Caki2 (cell line): ENCODE data around the gene CACNA1C. TPM values are rescaled to one million over a fixed set of nuclear protein-coding genes. Genes with fewer than 3 reads are reported as not detected.
"Not testable (repeated sequence)": the region's sequence is repeated elsewhere in the genome, so short reads cannot be mapped to it uniquely, and the experiment has no call there.

Source experiments
- DNase-seq: peaks from one replicate; pipeline ENCODE4 v3.0.0-alpha.2; 2015; ENCODE audit warnings: low read depth
- in situ Hi-C: cut with HindIII; loops from 2 replicates; pipeline ENCODE4 v1.10.0; 2016; ENCODE audit warnings: low sequenced_read_pairs, low pct_unique_long_range_greater_than_20kb, mixed read lengths
- total RNA-seq: library from RNA; depleted of rRNA; stranded (reverse); fragments of >200 nt; shearing (Covaris generic); gene quantifications from 2 replicates; pipeline ENCODE4 v1.2.3, GENCODE V29; 2014; ENCODE audit warnings: low replicate concordance

The CACNA1C gene
- total RNA-seq, 1 experiment from 2014 or later = 1.2 TPM

DNA sequence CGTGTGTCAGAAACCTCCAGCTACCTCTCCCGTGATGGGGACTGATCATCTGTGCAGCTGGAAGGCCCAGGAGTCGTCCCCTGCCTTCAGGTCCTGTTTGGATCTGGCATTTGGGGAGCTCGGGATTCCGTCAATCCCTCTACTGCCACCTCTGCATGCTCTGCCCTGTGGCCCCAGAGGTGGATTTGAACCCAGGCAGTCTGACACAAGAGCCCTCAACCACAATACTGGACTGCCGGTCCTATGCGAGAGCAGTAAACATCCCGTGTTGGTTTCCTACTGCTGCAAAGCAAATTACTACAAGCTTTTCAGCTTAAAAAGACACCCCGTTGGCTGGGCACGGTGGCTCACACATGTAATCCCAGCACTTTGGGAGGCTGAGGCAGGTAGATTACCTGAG lies 620.1 kb downstream of the CACNA1C start:
- DNase-seq = no peak
- in situ Hi-C loops = no loop called here

DNA sequence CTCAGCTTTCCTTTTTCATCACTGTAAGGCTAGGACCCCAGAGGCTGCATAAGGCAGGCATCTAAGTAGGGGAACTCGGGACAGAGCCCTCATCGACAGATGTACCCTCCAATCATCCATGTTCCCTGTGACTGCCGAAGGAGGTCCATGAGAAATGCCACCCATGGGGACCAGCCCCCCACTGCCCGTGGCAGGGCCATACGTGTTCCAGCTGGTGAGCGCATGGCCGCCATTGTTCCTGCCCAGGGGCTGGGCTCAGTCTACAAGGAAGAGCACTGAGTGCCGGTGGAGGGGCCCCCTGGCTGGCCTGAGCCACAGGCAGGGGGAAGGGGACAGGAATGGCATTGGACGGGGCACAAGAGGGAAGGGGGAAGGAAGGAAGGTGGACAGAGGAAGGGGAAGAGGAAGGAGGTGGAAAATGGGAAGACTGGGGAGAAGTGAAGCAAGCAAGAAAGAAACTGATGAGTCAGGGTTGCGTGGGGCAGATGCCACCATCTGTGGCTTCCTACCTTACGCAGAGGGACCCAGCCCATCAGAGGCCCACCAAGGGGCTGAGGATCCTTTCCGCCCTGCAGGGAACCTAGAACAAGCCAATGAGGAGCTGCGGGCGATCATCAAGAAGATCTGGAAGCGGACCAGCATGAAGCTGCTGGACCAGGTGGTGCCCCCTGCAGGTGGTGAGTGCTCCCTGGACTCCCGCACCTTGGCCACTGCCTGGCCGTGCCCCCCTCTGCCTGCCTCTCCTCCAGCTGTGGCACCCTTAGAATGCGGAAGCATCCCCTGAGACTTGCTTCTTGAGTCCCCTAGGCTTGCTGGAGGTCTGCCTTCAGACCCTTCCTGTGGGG lies 621.4 kb downstream of the CACNA1C start:
- in situ Hi-C loops = no loop called here
- DNase-seq = no peak

DNA sequence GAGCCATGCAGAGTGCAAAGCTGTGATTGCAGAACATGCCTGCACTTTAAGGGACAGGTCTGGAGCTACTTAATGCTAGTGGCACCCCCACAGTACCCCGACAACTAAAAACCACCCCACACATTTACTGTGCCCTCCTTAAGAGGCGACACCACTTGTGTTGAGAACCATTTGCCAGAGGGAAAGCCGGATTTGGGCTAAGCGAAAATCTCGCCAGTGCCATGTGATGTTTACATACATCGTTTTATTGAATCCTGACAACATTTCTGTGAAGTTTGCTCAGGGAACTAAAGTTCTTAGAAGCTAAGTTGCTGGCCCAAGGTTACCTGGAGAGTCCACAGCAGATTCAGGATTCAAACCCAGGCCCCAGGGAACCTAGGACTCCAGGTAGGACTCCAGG lies 623.0 kb downstream of the CACNA1C start:
- no peak for DNase-seq
- in situ Hi-C loops = no loop called here

DNA sequence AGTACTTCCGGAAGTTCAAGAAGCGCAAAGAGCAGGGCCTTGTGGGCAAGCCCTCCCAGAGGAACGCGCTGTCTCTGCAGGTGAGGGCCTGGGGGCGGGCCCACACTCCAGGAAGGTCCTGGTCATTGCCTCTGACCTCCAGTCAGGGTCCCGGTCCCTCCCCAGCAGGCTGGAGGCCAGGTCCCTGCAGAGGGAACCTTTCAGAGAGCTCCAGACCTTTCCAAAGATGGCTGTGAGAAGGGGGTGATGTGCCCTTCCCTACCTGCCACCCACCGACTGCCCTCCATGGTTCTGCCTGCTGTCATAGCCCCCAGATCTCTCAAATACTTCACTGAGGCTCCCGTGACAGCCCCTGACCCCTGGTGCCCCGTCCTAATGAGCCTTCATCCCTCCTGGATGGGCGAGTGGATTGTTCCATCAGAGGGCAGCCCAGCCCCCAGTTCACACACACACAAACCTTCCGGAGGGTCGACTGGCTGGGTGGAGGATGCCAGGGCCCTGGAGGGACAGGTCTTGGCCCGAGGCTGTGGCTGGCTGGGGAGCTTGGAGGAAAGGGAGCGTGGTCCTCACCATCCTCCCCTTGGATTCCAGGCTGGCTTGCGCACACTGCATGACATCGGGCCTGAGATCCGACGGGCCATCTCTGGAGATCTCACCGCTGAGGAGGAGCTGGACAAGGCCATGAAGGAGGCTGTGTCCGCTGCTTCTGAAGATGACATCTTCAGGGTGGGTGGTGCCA lies 624.5 kb downstream of the CACNA1C start:
- in situ Hi-C loops = no loop called here

DNA sequence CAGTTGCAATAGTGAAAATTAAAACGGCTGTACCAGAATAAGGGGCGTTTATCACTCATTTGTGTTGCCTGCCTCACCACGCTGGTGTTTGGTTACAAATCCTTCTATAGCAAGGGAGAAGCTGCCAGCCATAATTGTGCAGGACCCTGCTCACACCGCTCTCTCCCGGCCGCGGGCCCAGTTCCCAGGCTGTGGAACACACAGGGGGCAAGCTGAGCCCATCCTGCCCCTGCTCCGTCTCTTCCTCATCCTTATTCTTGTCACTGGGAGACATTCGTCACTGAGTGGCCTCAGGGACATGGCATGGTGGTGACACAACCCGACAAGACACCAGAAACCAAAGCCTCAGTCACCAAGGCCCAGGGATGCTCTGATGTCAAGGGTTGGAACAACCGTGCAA lies 625.6 kb downstream of the CACNA1C start:
- DNase-seq = no peak
- in situ Hi-C loops = no loop called here

More for the DNA sequence above, 624.5 kb downstream of the CACNA1C start:
- DNase-seq = no peak

DNA sequence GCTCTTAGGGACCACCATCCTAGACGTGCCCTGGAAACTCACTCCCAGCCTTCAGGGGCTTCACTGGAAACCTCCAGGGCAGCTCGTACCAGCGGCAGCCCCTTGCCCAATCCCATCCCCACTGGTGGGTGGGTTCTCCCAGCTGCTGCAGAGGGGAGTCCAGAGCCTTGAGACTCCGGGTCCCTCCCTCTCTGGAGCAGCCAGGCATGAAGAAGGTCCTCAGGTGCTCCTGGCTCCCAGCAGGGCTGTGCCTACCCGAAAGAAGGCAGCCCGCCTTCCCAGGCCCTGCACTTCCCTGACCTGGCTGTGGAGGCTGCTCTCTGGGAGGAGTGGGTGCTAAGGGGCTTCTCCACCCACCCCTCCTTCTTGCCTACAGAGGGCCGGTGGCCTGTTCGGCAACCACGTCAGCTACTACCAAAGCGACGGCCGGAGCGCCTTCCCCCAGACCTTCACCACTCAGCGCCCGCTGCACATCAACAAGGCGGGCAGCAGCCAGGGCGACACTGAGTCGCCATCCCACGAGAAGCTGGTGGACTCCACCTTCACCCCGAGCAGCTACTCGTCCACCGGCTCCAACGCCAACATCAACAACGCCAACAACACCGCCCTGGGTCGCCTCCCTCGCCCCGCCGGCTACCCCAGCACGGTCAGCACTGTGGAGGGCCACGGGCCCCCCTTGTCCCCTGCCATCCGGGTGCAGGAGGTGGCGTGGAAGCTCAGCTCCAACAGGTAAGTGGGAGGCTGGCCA lies 626.5 kb downstream of the CACNA1C start:
- DNase-seq = no peak
- in situ Hi-C loops = no loop called here

DNA sequence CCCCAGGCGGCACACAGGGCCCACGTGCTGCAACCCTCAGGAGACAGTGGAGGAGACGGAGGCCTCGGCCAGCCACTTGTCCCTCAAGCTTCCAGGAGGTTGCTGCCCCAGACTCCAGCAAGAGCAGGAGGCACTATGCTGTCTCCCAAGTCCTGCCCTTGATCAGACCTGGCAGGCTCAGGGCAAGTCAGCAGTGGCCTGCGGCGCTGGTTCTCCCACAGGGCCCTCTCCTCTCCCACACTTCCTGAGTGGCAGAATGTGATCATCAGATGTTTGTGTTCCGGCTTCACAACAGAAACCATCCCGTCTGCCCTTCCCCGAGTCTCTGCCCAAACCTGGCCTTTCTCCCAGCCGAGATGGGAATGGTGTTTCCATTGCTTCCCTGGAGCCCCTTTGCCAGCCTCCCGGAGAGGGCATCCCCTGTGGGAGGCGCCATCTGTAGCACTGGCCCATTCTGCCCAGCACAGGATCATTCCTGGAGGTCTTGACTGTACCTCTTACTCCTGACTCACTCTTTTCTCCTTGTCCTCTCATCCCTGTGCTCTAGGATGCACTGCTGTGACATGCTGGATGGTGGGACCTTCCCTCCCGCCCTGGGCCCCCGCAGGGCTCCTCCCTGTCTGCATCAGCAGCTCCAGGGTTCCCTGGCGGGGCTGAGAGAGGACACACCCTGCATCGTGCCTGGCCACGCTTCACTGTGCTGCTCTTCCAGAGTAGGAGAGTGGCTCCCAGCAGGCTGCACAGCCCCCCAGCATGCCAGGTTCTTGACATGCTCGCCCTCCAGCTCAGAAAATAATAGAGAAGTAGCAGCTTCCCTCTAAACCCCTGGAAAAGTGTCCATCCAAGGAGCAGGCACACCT lies 627.3 kb downstream of the CACNA1C start:
- in situ Hi-C loops = no loop called here
- DNase-seq = peak; percentile 25

DNA sequence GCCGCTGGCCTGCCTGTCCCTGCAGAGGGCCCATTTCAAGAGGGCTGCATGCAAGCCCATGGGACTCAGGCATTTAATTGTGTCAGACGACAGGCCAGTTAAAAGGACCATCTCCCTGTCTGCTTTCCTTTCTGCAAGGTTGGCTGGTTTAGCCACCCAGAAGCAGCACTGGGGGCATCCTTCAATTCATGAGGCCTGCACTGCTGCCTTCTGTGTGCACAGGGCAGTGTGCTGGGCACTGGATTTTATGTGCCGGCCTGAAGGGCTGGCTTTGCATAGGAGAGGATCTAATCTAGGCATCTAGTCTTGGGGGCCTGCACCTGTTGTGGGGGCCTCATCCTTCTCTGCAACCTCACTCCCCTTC lies 627.9 kb downstream of the CACNA1C start:
- DNase-seq = no peak
- in situ Hi-C loops = no loop called here

DNA sequence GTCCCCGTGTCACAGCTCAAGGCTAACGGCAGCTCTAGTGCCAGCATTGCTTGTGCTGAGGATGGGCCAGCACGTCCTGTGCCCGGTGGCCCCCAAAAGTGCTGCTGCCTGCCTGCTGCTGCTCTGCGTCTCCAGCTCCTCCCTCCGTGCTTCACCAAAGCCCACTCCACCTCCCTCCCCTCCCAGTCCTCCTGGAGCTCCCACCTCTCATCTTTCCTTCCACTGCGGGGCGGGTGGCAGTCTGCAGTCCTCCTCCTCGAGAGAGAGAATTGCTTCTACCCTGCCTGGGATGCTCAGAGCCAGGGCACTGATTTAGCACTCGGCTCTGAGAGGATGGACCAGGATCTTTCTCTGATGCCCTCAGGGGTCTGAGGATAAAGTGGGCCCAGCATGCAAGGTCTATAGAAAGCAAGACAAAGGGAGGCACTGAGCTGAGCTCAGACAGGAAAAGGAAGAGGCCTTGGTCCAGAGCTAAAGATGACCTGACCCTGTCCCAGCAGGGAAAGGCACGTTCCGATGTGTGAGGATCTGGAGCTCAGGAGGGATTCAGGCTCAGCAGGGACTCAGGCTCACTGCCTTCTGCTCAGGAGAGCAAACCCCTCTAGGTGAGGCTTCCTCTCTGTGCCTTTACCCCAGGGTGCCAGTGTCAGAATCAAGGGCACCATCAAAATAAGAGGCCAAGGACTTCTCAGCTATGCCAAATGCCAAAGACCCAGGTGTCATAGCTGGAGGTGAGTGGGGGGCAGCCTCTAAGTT lies 628.8 kb downstream of the CACNA1C start:
- in situ Hi-C loops = no loop called here
- DNase-seq = no peak

DNA sequence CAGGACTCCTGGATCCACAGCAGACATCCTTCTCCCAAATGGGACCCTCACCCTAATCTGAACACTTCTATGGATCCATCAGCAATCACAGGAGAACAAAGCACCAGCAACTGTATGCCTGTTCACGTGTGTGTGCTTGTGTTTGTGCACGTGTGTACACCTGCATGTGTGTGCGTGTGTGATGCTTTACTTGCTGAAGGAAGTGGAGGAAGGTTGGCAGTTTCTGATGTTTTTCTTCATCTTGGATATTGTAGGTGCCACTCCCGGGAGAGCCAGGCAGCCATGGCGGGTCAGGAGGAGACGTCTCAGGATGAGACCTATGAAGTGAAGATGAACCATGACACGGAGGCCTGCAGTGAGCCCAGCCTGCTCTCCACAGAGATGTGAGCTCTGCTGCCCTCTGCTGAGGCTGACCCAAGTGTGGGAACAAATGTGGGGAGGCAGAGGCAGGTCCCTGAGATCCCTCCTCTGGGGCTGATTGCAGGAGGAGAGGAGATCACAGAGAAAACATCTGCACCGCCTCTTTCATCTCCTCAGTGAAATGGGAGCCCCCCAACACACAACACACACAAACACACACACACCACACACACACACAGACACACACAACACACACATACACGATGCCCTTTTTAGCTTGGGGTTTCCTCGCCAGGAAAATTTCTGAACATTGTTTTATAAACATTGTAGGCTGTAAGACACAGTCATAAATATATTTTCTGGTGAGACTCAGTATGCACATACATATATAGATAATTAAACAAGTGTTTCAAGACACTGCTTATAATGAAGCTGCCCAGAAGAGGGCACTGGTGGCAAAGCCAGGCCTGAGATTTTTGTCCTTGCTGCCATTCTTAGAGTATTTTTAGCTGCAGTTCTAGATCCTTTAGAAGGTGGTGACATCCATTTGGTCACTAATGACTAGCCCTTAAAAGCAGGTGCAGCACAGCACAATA lies 629.8 kb downstream of the CACNA1C start:
- peak; percentile 72 for DNase-seq
- in situ Hi-C loops = no loop called here

DNA sequence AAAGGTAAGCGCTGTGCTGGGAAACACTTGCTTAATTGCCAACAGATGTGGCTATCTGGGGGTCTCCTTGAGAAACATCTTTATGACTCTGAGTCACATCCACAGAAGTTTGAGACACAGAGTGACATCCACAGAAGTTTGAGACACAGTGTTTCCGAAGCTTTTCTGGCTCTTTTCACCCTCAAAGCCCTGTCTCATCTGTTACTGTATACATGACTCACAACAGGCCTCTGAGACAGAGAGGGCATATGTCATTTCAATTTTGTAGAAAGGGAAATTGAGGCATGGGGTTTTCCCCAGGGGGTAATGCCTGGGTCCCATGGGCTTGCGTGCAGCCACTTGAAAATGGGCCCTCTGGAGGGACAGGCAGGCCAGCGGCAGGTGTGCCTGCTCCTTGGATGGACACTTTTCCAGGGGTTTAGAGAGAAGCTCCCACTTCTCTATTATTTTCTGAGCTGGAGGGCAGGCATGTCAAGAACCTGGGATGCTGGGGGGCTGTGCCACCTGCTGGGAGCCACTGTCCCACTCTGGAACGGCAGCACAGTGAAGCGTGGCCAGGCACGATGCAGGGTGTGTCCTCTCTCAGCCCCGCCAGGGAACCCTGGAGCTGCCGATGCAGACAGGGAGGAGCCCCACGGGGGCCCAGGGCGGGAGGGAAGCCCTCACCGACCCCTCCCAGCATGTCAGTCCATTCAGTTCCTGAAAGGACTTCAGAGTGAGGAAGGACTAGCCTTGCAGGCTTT lies 630.7 kb downstream of the CACNA1C start:
- in situ Hi-C loops = no loop called here
- no peak for DNase-seq

DNA sequence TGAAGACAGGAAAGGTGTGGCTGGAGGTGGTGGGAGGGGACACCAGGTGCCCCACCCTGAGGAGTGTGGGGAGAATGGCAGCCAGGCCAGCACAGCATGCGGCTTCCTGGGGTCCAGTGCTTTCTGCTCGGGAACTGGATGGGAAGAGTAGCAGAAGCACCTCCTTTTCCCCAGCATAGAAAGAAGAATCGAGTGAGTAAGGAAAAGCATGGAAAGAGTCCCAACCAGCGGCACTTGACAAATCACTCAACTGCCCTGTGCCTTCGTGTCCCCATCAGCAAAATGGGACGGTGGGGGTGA lies 631.2 kb downstream of the CACNA1C start:
- in situ Hi-C loops, DNase-seq: not testable (repeated sequence)

DNA sequence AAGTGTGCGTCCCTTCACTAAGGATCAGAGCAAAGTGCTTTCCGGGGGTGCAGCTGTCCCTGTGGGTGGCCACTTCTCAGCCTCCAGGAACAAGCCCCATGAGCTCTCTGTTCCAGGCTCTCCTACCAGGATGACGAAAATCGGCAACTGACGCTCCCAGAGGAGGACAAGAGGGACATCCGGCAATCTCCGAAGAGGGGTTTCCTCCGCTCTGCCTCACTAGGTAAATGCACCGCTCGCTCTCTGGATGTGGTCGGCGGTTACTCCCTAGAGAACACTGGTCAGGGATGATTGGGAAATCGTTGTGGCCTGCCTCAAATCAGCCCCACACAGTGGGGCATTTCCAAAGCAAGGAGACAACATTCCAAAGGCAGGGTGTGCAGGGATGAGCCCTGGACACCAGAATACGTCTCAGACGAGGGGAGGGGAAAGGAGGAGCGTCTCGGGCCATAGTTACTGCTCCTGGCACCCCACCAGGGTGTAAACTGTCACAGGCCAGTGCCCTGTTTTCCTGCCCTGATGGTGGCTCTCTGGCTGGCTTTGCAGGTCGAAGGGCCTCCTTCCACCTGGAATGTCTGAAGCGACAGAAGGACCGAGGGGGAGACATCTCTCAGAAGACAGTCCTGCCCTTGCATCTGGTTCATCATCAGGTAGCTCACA lies 633.0 kb downstream of the CACNA1C start:
- DNase-seq, in situ Hi-C loops: not testable (repeated sequence)

DNA sequence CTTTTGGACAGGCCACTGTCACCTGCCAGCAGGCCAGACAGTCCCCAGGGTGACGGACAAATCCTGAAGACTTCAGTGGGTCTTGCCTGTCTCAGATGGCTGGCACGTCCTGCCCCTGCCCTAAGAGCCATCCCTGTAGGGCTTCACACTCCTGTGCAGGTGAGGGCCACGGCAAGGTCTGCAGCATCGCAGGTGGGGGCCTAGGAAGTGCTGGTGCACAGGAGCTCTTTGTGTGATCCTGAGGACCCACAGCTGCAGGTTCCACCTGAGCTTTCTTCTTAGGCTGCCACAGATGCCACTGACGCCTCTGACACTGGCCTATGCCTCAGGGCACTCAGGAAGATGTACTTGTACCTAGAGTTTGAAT lies 633.5 kb downstream of the CACNA1C start:
- in situ Hi-C loops = no loop called here
- no peak for DNase-seq

DNA sequence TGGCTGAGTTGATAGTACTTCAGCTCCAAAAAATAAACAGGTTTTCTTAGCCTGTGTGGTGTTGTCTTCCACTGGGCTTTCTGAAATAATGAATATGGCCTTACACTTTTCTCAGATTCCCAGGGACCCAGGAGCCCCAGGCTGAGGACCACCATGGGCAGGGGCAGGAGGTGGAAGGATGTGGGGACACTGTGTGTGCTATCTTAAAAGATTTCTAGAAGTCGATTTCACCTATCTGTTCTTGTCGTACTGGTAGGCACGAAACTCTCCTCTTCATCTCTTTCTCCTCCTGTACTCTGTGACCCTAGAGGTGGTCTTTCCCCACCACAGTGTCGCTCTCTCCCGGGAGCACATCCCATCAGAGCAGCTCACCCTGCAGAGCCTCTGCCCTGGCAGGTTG lies 634.3 kb downstream of the CACNA1C start:
- DNase-seq = no peak
- in situ Hi-C loops = no loop called here

DNA sequence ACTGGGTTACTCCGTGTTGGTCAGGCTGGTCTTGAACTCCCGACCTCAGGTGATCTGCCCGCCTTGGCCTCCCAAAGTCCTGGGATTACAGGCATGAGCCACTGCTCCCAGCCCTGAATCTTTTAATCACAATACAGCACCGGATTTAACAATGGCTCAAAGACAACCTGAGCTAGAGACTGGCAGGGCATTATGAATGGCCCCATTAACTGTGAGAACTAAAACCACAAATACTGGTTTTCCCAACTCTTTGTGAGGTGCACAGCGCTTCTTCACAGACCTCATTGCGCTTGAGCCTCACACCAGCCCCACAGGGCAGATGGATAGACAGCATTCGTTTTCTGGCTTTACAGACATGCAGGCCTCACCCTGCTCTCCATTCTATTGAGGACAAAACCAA lies 634.9 kb downstream of the CACNA1C start:
- no peak for DNase-seq
- in situ Hi-C loops = no loop called here
